ENCODE data around the gene KCNQ5.

The KCNQ5 gene

DNA sequence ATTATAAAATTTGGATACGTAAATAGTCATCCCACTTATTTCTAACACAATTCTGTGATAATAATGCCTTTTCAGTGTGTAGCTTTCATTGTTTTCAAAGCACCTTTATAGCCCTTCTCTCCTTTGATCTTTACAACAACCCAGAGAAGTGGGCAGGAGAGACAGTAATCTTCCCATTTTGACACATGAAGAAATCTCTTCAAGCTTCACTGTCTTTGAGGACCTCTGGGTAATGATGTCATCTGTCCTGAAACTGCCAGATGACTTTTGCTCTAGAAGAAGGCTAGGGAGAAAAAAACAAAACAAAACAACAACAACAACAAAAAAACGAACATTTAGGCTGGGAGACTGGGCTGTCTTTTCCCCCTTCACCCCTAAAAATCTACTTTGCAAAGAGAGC, 203.0 kb downstream of the KCNQ5 start:
- no peaks in the 10 kb centered on the region for H3K36me3 ChIP-seq (ENCODE audit: control insufficient read depth, insufficient read depth, low read length)
- H3K9me3 ChIP-seq (ENCODE audit: control insufficient read depth, low read length): no peaks in the 10 kb centered on the region
- no peak overlapping the region for H3K9ac ChIP-seq
- no peak overlapping the region for H3K4me2 ChIP-seq (ENCODE audit: low read length)
- no peak overlapping the region for H2AFZ ChIP-seq
- no peaks in the 10 kb centered on the region for H3K27me3 ChIP-seq (ENCODE audit: control insufficient read depth, insufficient read depth, low read length)
- no peak for TF ChIP-seq CTCF (IDR thresholded peaks at IDR 0.05)
- no peak overlapping the region for H3K27ac ChIP-seq
- H3K4me3 ChIP-seq (ENCODE audit: low read depth, low read length): no peak overlapping the region
- no peaks in the 10 kb centered on the region for H3K79me2 ChIP-seq
- no peaks in the 10 kb centered on the region for H3K4me1 ChIP-seq

- H3K27me3 ChIP-seq (ENCODE audit: control insufficient read depth, insufficient read depth, low read length): no peaks in the 10 kb centered on the region
- no peaks in the 10 kb centered on the region for H3K9me3 ChIP-seq (ENCODE audit: control insufficient read depth, low read length)
- no peak overlapping the region for H2AFZ ChIP-seq
- H3K4me3 ChIP-seq (ENCODE audit: low read depth, low read length): no peak overlapping the region
- H3K4me1 ChIP-seq: no peaks in the 10 kb centered on the region
- no peaks in the 10 kb centered on the region for H3K79me2 ChIP-seq
- H3K9ac ChIP-seq: no peak overlapping the region
- TF ChIP-seq CTCF (IDR thresholded peaks at IDR 0.05): no peak
- no peak overlapping the region for H3K4me2 ChIP-seq (ENCODE audit: low read length)
- H3K27ac ChIP-seq: no peak overlapping the region
- H3K36me3 ChIP-seq (ENCODE audit: control insufficient read depth, insufficient read depth, low read length): no peaks in the 10 kb centered on the region
Observed at GRCh38 chr6:72825315-72825911, 203.5 kb downstream of the KCNQ5 start.

DNA sequence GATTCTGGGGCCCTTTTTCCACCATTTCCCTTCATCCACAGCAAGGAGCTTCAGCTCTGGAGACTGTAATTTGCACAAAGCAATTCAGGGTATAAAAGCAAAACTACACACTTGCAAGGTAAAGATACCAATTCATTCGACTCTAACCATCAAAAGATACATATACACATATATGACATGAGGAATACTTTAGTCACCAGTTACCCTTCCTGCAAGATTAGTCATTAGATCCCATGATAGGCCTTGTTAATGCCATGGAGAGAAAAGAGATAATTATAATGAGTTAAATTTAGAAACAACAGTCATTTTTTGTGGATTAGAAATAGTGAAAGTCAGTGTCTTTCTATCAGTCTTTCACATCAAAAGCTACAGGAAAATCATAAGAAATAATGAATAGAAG, 204.2 kb downstream of the KCNQ5 start:
- Histone ChIP-seq H3K4me2 (ENCODE audit: low read length) (no peak overlapping the region), H3K27me3 (ENCODE audit: control insufficient read depth, insufficient read depth, low read length) (no peaks in the 10 kb centered on the region), H3K9me3 (ENCODE audit: control insufficient read depth, low read length) (no peaks in the 10 kb centered on the region), H2AFZ (no peak overlapping the region), H3K27ac (no peak overlapping the region), H3K4me1 (no peaks in the 10 kb centered on the region), H3K79me2 (no peaks in the 10 kb centered on the region), H3K4me3 (ENCODE audit: low read depth, low read length) (no peak overlapping the region), H3K9ac (no peak overlapping the region), H3K36me3 (ENCODE audit: control insufficient read depth, insufficient read depth, low read length) (no peaks in the 10 kb centered on the region)
- no peak for TF ChIP-seq CTCF (IDR thresholded peaks at IDR 0.05)

GRCh38 chr6:72826744-72827438, 205.0 kb downstream of the KCNQ5 start:
- no peak overlapping the region for H3K9ac ChIP-seq
- no peaks in the 10 kb centered on the region for H3K27me3 ChIP-seq (ENCODE audit: control insufficient read depth, insufficient read depth, low read length)
- H3K27ac ChIP-seq: no peak overlapping the region
- no peaks in the 10 kb centered on the region for H3K79me2 ChIP-seq
- no peak for TF ChIP-seq CTCF (IDR thresholded peaks at IDR 0.05)
- no peak overlapping the region for H3K4me2 ChIP-seq (ENCODE audit: low read length)
- no peak overlapping the region for H2AFZ ChIP-seq
- H3K9me3 ChIP-seq (ENCODE audit: control insufficient read depth, low read length): no peaks in the 10 kb centered on the region
- H3K4me1 ChIP-seq: no peaks in the 10 kb centered on the region
- H3K4me3 ChIP-seq (ENCODE audit: low read depth, low read length): no peak overlapping the region
- no peaks in the 10 kb centered on the region for H3K36me3 ChIP-seq (ENCODE audit: control insufficient read depth, insufficient read depth, low read length)

GRCh38 chr6:72828904-72829303, 207.0 kb downstream of the KCNQ5 start:
- Histone ChIP-seq H3K27me3 (ENCODE audit: control insufficient read depth, insufficient read depth, low read length) (no peaks in the 10 kb centered on the region), H3K79me2 (no peaks in the 10 kb centered on the region), H3K9ac (no peak overlapping the region), H3K4me1 (no peaks in the 10 kb centered on the region), H3K27ac (no peak overlapping the region), H2AFZ (no peak overlapping the region), H3K9me3 (ENCODE audit: control insufficient read depth, low read length) (no peaks in the 10 kb centered on the region), H3K36me3 (ENCODE audit: control insufficient read depth, insufficient read depth, low read length) (no peaks in the 10 kb centered on the region), H3K4me3 (ENCODE audit: low read depth, low read length) (no peak overlapping the region), H3K4me2 (ENCODE audit: low read length) (no peak overlapping the region)
- TF ChIP-seq CTCF (IDR thresholded peaks at IDR 0.05): no peak

All from parathyroid adenoma (tissue), 2 donors.